Mucosa of descending colon (tissue), 3 donors: Measurements from ENCODE around the gene ZNRD2. TPM values are rescaled to one million over a fixed set of nuclear protein-coding genes. Genes with fewer than 3 reads are reported as not detected.
A peak's percentile ranks its signal among the peaks of the same experiment; 100 is the strongest.

ENCODE experiments used
- ATAC-seq: fragments of 200-7000 bp; cut with Tn5 transposase; one replicate; pipeline ENCODE4 v1.9.1; 2020; ENCODE audit warnings: mild to moderate bottlenecking, moderate library complexity
- DNase-seq, 3 donors: peaks; one replicate each; pipeline ENCODE4 v3.0.0-alpha.2; 2020
- H3K36me3 ChIP-seq: fragments of 200-600 bp; one replicate; pipeline ENCODE4 v1.8.0; 2021; ENCODE audit warnings: low read depth, mild to moderate bottlenecking
- H3K4me1 ChIP-seq: fragments of 200-600 bp; one replicate; pipeline ENCODE4 v1.8.0; 2021; ENCODE audit warnings: low read depth, mild to moderate bottlenecking
- H3K4me3 ChIP-seq: fragments of 200-600 bp; one replicate; pipeline ENCODE4 v1.8.0; 2021; ENCODE audit warnings: mild to moderate bottlenecking
- H3K9me3 ChIP-seq: fragments of 200-600 bp; one replicate; pipeline ENCODE4 v1.8.0; 2021; ENCODE audit warnings: mild to moderate bottlenecking
- intact Hi-C, 2 donors: fragments of 100-400 bp; cut with DNase I in 1 of 2; cut with micrococcal nuclease in 1 of 2; formaldehyde crosslinking; loops; one replicate each; pipeline versions ENCODE4 v1.11.0 to v1.11.1; 2022; cut with DNase I, micrococcal nuclease
- total RNA-seq, 3 donors: library from RNA; stranded (reverse); fragmentation: NEBNext Ultra II Directional in 2 of 3; extraction: Animal tissue kit (Norgen Biotek cat#: 25700) in 2 of 3; gene quantifications; one replicate each; pipeline versions ENCODE4 v1.2.1 to v1.2.4, GENCODE V29; 2021 to 2023
- TF ChIP-seq, protein P1 (sequence below): fragments of 200-600 bp; IDR thresholded peaks from one replicate; pipeline ENCODE4 v1.8.0; 2022; ENCODE audit warnings: antibody characterized with exemption, mild to moderate bottlenecking
- donor health status: DM: no; HTN: no; CAD: no; lungs with moderate emphysema.
- donor health status: DM: no; HTN: no; CAD: no.
- donor health status: DM: no; HTN: yes; CAD: no.

Gene ZNRD2
- total RNA-seq, 3 donors from 2014 or later = 20.9 to 24.6 (median 21.0) TPM

DNA sequence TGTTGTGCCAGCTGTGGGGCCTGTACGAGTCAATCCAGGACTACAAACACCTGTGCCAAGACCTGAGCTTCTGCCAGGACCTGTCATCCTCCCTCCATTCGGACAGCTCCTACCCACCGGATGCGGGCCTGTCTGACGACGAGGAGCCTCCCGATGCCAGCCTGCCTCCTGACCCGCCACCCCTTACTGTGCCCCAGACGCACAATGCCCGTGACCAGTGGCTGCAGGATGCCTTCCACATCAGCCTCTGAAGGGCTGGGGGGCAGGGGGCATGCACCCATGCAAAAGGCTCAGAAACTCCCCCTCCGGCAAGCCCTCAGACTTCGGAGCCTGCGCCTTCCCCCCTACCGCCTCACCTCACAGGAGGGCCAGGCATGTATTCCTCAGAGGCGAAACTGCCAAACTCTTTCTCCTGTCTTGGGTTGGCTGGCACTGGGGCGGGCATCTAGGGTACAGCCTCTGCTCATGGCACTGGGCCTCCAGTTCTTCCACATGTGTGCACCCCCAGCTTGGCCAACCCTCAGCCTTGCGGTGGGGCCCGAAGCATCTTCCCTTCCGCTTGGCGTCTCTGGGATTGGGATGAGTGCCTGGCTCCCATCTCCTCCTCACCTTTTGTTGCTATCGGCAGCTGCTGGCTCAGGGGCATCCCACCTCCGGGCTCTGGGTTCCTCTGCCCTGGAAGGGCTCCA lies 3.3 kb downstream of the ZNRD2 start:
- H3K4me3 ChIP-seq = no peak overlapping the region
- intact Hi-C loops = no loop called here
- no peaks in the 10 kb centered on the region for H3K9me3 ChIP-seq
- no peaks in the 10 kb centered on the region for H3K36me3 ChIP-seq
- H3K4me1 ChIP-seq = peaks cover 68% of the 10 kb centered on the region
- TF ChIP-seq, protein P1, sequence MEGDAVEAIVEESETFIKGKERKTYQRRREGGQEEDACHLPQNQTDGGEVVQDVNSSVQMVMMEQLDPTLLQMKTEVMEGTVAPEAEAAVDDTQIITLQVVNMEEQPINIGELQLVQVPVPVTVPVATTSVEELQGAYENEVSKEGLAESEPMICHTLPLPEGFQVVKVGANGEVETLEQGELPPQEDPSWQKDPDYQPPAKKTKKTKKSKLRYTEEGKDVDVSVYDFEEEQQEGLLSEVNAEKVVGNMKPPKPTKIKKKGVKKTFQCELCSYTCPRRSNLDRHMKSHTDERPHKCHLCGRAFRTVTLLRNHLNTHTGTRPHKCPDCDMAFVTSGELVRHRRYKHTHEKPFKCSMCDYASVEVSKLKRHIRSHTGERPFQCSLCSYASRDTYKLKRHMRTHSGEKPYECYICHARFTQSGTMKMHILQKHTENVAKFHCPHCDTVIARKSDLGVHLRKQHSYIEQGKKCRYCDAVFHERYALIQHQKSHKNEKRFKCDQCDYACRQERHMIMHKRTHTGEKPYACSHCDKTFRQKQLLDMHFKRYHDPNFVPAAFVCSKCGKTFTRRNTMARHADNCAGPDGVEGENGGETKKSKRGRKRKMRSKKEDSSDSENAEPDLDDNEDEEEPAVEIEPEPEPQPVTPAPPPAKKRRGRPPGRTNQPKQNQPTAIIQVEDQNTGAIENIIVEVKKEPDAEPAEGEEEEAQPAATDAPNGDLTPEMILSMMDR = no peak
- DNase-seq = peak; percentile 54 to 77 (median 66)
- no peak for ATAC-seq

DNA sequence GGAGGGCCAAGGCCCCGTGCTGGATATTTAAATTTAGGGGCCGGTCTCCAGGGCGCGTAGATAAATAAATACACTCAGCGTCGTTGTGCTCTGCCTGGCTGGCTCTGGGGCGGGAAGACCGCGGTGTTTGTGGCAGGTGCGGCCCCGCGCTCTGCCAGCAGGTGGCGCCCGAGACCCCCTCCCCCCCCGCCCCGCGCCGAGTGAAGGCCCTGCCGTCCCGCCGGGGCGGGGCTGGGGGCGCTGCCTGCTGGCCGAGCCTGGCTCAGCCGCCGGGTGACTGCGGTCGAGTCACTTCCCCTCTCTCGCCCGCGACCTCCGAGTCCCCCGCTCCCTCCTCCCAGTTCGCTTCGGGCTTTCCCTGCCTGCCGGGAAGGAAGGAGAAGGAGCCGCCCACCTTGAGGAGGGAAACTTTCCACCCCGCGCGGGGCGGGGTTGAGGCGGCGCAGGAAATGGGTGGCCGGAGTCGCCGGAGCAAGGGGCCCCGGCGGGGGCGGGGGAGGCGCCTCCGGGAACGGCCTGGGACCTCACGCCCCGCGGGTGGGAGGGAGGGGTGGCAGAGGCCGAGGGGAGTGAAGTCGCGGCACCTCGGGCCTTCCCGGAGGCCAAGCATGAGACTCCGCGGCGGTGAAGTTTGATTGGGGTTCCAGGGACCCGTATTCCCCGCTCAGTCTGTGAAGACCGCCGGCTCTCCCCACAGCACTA lies 4.0 kb downstream of the ZNRD2 start:
- TF ChIP-seq, protein P1 = peak; percentile 99
- H3K4me1 ChIP-seq = peaks cover 64% of the 10 kb centered on the region

DNA sequence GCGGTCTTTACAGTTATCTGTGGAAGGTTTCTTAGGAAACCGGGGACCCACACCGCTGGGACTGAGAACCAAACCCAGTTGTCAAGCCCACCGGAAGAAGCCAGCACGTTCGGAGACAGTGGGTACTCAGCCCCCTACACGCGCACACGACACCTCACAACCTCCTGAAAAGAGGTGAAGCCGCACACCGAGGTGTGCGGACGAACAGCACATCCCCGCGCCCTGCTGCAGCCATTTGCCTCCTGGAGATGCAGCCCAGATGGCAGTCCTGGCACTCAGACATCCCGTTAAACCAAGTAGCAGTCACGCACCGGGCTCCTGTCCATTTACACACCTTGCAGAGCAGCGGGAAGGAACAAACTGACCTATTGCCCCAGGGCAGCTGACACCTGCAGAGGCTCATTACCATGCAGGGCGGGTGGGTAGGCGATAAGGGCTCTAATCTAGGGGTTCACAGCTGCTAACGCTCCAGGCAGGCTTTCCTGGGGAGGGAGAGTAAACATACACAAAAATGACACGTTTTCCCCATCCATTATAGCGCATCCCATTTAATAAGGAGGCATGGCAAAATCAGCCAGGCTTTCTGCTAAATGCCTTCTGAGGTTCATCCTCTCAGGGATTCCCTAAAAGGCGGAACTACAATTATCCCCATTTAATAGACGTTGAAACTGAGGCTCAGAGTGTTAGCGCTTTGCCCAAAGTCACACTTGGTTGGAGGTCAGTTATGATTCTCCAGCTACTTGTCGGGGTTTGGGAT lies 4.7 kb downstream of the ZNRD2 start:
- no peaks in the 10 kb centered on the region for H3K36me3 ChIP-seq
- H3K4me3 ChIP-seq = peak overlapping the region; percentile 27
- TF ChIP-seq, protein P1 = no peak
- peaks cover 63% of the 10 kb centered on the region for H3K4me1 ChIP-seq
- intact Hi-C loops = no loop called here
- no peaks in the 10 kb centered on the region for H3K9me3 ChIP-seq
- ATAC-seq (peak; percentile 7), DNase-seq (peak; percentile 59 to 74 (median 71))

More for the DNA sequence above, 4.0 kb downstream of the ZNRD2 start:
- Histone ChIP-seq H3K4me3 (peak overlapping the region; percentile 27), H3K36me3 (no peaks in the 10 kb centered on the region), H3K9me3 (no peaks in the 10 kb centered on the region)
- peak; percentile 85 to 96 (median 92) for DNase-seq
- peak; percentile 57 for ATAC-seq
- intact Hi-C loops = no loop called here

GRCh38 chr11:65575568-65576231 lies 5.4 kb downstream of the ZNRD2 start, which contains the start of gene EHBP1L1:
Gene EHBP1L1, plus strand, starts transcription at chr11:65576053. Its CDS starts 250 bp downstream, at chr11:65576303.
- TF ChIP-seq, protein P1 = no peak
- peak; percentile 84 to 91 (median 90) for DNase-seq
- intact Hi-C loops = no loop called here

DNA sequence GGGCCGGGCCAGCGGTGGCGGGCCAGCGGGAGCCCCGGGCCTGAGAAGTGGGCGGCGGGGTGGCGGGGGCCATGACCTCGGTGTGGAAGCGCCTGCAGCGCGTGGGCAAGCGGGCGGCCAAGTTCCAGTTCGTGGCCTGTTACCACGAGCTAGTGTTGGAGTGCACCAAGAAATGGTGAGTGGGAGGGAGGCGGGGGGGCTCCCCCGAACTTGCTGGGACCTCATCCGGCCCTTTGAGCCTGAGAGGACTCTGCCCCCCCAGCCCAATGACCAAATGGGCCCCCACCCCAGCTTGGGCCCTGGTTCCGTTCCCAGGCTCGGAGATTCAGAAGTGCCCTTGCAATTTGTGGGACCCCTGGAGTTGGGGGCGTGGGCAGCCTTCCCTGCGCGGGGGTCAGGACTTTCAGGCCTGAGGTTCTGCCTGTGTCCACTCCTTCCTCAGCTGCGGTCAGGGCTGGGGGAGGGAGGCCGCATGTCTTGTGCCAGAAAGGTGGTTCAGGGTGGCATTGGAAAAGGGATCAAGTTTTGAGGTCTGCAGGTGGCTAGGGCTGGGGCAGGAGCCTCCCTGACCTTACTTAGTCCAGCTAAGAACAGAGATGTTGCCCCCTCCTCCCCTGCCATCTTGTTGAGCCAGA lies 6.1 kb downstream of the ZNRD2 start:
- Histone ChIP-seq H3K4me1 (peaks cover 55% of the 10 kb centered on the region), H3K9me3 (no peaks in the 10 kb centered on the region), H3K4me3 (peak overlapping the region; percentile 68), H3K36me3 (no peaks in the 10 kb centered on the region)
- ATAC-seq (no peak), DNase-seq (peak in 2 of 3 donors; percentile 57 to 75)
- intact Hi-C loops = no loop called here
- TF ChIP-seq, protein P1 = no peak

More at GRCh38 chr11:65575568-65576231, 5.4 kb downstream of the ZNRD2 start, which contains the start of gene EHBP1L1:
- H3K4me1 ChIP-seq = peaks cover 62% of the 10 kb centered on the region
- ATAC-seq = peak; percentile 58
- H3K36me3 ChIP-seq = no peaks in the 10 kb centered on the region
- peak within 1 kb of the TSS; percentile 68 for H3K4me3 ChIP-seq
- H3K9me3 ChIP-seq = no peaks in the 10 kb centered on the region
